NCI-H446 treated with DMSO at 0.1 percent for 48 hours (cell line): ENCODE measurements around the gene AP2A2.

Experiments used
- DNase-seq: peaks from one replicate; lab custom pipeline; 2025; lab: John Stamatoyannopoulos, UW

The AP2A2 gene

DNA sequence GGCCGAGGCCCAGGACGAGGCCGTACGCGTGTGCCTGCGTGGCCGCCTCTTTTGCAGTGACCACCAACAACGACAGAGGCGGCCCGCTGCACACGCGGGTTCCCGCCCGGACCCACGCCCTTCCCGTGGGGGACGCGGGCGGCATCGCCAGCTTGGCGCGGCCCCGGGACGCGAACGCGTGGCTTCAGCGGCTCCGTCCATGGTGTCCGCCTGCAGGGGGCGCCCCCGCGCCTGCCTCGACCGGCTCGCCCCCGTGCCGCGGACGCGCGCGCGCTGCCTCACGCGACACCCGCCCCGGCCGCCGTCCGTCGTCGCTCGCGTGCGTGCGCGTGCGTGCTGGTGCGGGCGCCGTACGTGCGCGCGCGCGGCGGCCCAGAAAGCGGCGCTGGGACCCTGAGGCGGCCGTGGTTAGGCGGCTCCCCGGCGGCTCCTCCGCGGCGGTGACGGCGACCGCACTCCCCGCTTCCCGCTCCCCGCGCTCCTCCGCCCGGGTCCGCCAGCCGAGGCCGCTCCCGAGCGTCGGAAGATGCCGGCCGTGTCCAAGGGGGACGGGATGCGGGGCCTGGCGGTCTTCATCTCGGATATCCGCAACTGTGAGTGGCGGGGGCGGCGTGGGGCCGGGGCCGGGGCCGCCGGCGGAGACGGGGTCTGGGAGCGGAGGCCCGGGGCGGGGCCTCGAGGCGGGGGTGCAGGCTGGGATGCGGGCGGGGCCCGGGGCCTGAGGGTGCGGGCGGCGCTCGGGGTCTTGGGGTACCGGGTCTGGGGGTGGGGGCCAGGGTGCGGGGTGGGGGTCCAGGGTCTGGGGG is at the start of gene AP2A2:
Gene AP2A2 (plus strand): TSS at position 375 of the 806 bp plus-strand sequence. CDS start 152 bp downstream, at position 527.
- peak; percentile 57 for DNase-seq

DNA sequence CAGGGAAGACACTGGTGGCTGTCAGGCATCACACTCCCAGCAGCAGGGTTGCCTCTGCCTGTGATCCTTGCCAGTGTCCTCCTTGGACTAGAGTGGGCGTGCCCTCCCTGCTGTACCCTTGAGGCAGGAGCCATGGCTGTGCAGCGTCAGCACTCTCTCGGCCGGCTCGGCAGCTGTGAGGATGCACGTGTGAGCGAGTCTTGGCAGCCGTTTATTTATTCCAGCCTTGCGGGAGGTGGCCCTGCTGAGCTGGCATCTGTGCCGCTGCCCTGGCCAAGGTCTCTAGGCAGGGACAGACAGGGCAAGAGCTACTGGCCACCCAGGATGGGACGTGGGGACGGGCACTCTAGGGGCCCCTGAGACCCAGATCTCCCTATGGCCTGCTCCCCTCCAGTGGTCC is 49.1 kb upstream of the AP2A2 start:
- peak; percentile 80 for DNase-seq

DNA sequence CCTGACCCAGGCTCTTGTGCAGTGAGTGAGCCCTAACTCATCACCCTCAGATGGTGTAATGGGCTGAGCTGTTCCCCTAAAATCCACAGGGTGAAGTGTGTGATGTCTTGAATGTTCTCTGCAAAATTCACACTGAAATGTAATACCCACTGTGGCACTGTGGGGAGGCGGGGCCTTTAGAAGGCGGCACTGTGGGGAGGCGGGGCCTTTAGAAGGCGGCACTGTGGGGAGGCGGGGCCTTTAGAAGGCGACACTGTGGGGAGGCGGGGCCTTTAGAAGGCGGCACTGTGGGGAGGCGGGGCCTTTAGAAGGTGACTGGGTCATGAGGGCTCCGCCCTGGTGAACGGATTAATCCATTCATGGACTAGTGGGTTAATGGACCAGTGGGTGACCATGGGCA is 48.1 kb upstream of the AP2A2 start:
- no peak for DNase-seq

DNA sequence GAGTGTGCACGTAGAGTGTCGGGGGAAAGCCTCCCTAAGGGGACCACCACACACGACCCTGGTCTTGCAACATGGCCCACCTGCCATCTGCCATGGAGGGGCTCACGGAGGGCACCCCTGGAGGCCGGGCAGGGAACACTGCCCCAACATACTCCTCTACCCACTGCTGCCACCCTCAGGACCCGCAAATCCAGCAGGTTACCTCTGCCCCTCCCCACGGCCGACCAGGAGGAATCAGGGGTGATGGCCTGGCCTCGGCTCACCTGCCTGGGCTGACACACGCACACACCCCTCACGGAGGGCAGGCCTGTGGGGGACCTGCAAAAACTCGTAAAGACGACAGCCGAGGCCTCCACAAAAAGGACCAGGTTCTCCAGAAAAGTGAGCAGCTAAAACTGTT is 45.2 kb upstream of the AP2A2 start:
- no peak for DNase-seq

DNA sequence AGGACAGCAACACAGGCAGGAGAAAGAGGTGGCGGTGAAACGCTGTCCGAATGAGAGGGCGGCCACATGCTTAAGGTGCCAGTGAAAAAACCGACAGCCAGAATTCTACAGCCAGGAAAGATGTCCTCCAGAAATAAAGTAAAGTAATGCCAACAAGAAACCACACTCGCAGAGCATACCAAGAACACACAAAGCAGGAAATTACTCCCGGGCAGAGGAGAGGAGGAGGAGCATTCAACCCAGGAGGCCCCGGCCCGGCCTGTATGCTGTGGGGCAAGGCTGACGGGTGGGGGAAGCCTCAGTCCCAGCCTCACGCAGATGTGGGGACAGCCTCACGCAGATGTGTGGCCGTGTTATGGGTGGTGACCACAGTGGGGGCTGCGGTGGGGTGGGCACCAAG is 43.1 kb upstream of the AP2A2 start:
- no peak for DNase-seq

DNA sequence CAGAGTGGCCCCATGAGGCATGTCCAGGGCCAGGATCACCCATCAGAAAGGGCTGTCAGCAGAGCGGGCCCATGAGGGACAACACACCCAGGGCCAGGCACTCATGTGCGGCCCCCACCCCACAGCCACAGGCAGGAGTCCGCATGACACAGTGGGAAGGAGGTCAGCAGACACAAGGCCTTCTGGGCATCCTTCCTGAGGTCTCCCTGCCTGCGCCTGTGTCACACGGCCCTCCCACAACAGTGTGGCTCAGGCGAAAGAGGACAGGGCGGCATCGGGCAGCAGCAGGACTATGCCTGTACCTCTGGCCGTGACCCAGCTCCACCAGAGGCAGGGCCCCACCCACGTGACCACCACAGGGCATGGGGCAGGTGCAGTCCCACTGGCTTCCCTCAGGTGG is 42.1 kb upstream of the AP2A2 start:
- no peak for DNase-seq

DNA sequence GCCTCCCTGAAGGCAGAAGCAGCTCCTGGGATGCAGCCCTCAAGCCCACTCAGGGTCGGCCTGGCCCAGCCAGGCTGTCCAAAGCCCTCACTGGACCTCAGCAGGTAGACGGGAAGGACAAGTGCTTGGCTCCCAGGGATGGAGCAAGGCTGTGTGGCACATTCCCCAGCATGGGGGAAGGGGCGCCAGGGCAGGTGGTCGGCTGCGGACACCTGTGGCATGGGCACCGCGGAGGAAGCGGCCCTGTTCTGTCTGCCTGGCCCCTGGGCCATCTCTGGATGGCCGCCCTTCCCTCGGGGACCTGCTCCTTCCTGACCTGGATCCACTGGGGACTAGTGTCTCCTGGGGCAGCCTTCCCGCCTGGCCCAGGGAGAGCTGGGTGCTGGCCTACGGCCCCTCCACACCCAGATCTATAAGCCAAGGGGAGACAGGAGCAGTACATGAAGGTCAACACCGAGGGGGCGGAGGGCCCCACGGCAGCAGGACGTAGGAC is 41.0 kb upstream of the AP2A2 start:
- DNase-seq, result no peak

DNA sequence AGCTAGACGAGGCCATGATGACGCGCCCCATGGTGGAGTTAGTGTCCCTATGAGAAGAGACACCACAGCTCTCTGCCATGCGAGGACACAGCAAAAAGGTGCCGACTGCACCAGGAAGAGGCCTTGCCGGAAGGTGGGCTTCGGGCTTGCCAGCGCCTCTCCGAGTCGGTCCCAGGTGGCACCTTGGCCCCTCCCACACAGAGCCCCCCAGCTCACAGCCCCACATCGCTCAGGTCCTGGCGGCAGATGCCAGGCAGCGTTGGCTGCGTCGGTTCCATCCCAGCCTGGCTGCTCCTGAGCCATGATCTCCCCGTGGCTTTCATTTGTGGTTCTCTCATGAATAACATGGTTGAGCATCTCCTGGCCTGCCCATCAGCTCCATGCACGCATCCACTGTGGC is 39.1 kb upstream of the AP2A2 start:
- no peak for DNase-seq

DNA sequence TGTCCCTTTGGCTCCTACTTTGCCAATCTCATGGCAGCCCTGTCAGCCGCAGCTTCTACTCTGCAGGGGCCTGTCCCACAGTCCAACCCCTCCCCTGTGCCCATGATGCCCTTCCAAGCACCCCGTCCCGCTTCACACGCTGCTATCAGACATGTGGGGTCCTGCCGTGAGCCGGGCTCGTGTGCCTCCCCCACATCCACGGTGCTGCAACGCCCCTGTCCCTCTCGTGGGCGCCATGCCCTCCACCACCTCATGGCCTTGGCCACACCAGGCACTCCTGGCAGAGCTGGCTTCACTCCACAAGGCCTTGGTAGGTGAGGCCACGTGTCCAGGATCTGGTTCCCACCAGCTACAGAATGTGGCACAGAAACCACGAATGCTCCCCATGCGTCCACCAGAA is 38.1 kb upstream of the AP2A2 start:
- no peak for DNase-seq

DNA sequence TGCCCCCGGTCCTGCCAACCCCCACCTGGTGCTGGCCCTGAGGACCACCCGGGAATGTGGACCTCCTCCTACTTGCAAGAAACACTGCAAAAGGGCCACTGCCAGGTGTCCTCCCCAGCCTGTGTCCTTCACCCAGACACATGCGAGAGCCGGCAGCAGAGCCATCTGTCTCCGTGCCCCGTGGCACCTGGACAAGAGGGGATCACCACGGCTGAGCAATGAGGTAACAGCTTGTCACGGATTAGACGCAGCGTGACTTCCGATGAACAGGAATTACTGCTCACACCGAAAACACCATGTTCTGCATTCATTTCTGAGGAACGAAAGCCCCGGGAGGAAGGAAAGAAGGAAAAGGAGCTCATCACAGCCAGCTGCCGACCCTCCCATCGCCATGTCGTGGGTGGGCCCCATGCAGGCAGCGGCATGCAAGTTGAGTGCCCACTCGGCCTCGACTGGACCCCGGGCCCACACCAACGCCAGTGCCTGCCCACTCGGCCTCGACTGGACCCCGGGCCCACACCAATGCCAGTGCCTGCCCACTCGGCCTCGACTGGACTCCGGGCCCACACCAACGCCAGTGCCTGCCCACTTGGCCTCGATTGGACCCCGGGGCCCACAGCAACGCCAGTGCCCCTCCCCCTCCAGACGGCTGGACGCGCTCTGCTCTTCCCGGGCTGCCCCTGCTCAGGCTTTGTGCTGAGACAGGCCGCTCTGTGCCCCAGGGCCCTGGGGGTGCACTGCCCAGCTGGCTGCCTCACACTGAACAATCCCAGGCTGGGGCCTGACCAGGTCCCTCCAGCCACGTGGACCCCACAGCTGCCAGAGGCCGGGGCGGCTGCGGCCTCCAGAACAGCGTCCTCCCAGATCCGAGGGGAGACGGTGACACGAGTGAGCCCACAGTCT is 37.1 kb upstream of the AP2A2 start:
- no peak for DNase-seq

DNA sequence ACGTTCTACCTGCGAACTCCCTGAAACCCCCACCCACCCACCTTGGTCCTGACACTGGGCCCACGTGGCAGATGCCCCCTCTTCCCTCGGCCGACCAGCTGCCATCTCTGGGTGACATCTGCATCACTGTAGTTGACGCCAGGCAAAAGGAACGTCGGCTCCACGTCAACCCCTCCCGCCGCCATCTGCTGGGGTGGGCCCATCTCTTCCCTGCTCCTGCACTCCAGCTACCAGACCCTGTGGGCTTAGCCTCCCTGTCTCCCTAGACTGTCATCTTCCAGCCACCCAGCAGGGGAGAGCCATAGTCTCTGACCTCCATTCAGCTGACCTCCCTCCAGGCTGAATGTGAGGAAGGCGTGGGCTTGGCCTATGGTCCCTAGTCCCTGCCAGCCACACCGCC is 36.4 kb upstream of the AP2A2 start:
- DNase-seq, result no peak

DNA sequence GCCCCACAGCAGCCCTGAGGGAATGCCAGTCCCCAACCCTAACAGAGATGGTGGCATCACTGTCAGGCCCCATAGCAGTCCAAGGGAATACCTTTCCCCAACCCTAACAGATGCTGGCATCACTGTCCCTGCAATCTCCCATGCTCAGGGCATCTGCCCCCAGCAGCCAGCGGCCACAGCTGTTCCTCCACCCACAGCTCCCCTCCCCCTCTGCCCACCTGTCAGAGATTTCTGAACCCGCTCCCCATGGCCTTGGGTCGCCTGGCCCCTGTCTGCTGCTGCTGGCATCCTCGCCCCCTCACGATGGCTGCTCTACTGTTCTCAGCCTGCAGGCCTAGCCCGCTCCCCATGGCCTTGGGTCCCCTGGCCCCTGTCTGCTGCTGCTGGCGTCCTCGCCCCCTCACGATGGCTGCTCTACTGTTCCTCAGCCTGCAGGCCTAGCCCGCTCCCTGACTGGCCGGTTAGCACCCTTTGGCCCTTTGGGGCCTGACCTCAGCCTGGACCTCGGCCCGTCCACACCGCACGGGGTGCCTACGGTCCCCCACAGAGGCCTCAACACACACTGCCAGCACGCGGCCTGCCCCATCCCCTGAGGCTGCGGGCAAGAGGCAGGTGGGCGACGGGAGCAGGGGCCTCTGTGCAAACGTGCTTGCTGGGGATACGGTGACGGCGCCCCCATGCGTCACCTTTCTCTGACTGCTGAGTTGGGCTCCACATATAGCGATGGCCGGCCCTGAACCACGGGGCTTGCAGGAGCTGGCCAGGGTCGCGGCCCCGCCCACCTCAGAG is 35.8 kb upstream of the AP2A2 start:
- no peak for DNase-seq

DNA sequence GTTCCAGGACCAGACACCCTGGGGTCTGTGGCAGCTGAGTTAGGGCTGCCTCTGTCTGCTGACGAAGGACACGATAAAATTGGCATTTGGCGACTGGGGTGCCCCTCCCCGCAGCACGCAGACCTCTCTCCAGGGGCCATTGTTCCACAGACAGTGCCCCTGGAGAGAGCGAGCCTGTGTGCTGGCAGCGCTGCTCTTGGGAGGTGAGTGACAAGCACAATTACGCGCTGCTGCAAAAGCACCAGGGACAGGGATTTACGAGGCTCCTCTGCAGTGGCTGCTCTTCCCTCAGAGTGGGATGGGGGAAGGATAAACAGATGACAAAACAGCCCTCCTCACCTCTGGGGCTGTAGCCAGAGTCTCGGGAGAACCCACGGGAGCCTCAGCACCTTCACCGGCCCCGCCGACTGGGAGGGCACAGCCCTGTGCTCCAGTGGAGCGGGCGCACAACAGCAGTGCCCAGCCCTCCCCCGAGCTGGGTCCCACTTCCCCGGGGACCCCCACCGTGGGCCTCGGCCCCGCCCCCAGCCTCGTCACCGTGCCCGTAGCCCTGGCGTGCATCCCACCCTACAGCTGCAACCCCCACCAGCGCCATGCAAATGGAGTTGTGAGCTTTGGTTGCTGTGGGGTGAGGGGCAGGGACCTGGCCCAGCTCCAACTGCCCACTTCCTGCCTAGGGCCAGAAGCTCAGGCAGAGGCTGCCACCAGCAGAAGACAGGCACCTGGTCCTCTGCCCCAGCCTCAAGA is 34.7 kb upstream of the AP2A2 start:
- DNase-seq, result no peak

DNA sequence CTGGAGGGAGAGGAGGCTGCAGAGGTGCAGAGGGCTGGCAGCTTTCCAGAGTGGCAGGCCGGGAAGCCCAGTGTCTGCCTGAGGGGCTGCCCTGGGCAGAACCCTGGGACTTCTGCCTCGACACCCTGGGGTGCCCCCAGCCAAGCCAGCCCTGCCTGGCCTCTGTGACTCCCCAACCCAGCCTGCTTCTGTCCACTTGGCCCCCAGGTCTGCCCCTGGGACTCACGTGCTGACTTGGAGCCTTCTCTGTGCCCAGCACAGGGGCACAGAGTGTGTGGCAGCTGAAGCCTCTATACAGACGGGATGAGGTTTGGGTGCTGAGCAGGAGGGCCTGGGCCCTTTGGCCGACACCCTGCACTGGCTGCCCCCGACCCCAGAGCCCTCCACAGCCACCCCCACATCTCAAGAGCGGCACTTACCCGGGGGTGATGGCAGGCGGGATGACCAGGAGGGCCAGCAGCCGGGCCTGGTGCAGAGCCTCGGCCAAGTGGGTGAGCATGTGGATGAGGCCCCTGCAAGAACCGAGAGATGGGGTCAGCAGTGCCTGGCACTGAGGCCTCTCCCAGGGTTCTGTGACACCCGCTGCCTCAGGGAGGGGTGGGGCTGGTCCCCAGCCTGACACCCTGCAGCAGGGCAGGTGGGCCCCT is 32.5 kb upstream of the AP2A2 start:
- DNase-seq, result no peak

DNA sequence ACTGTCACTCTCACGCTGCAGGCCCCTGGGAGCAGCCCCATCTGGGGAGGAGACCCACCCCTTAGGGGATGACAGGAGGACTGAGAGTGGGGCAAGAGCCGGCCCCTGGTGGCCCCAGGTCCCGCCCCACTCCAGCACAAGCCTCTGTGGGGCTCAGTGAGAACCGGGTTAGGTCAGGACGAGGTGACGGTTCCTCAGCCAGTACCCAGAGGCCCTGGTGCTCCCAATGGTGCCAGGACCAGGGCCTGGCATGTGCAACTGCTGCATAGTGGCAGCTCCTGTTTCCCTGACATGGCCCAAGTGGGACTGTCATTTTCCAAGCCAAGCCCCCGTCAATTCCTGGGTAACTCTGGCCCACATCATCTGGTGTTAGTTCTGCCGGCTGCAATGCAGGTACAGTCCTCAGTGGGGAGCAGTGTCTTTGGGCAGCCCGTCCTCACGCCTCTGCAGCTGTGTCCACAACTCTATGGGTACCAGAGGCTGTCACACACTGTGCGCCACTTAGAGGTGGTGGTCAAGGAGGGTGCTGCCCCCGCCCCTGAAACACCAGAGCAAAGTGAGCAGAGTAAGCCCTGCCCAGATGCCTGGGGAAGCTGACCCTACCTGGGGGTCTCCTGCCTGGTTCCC is 31.0 kb upstream of the AP2A2 start:
- DNase-seq, result no peak

DNA sequence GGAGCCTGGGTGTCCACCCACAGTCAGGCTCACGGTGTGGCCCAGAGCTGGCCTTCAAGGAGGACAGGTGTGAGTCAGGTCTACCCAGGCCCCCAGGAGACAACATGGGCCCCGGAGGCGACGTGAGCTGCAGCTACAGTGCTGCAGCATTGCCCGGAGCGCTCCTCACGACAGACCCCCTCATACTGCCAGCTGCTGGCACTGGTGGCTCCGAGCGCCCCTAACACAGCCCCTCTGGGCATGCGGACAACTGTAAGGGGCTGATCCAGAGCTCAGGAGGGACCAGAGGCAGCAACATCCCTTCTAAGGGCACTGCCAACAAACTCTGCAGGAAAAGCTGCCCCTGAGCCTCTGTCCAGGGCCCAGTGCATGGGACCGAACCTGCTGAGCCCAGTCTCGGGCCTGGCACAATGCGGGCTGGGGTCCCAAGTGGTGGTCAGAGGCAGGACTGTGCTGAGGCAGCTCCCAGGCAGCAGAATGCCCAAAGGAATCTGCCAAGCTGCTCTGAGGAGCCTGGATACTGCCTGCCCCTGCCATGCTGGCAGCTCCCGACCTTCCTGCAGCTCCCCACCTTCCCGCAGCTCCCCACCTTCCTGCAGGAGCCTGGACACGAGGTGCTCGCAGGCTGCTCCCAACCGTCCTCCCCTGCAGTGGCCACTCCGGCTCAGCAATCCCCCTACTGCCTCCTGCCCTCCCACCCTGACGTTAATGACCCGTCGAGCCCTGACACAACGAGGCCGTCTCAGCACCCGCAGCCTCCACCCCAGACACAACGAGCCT is 30.1 kb upstream of the AP2A2 start:
- no peak for DNase-seq

DNA sequence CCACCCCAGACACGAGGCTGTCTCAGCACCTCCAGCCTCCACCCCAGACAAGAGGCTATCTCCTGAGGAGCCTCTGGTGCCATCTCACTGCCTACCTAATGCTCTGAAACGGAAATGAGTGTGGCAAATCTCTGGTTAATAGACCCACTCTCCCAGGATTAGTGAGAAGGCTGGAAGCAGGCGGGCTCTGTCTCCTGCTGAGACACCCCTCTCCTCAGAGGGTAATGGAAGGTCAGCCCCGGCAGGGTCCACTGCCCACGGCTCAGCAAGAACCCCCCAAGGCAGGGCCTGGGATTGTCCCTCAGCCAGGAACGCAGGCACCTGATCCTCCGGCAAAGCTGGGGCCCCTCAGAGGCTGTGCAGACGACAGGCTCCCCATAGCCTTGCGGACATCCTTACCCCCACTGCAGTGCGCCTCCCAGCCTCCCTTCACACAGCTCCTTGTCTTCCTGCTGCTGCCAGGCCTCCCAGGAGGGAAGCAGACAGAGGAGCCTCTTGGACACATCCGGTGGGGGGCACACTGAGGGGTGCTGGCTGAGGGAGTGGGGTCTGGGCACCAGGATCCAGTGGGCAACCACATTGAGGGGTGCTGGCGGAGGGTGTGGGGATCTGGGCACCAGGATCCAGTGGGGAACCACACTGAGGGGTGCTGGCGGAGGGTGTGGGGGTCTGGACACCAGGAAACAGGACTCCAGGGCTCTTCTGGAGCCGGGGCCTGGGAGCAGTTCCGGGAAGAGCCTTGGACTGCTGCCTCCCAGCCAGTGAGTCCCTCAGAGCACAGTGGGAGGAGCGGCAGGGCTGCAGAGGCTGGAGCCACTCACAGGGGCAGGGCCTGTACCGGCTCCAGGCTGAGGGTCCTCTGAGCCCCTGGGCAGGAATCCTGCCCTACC is 28.2 kb upstream of the AP2A2 start:
- DNase-seq, result no peak

DNA sequence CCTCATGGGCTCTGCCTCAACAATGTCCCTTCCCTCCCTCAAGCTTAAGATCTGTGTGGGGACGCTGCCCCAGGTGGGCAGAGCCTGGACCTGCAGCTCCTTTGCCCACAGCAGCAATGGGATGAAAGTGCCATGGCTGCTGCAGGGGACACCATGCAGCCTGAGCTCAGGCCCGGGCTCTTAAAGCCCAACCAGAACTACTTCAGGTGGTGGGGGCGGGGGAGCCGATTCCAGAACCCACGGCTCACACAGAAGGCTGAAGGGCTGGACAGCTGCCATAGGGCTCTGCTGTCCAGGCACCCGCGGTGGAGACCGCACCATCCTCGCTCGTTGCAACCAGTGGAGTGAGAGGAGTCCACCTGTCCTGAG is 27.5 kb upstream of the AP2A2 start:
- DNase-seq, result no peak
